ENCODE measurements around the gene CNIH4. TPM values are rescaled to one million over a fixed set of nuclear protein-coding genes. Genes with fewer than 3 reads are reported as not detected.

CNIH4 gene
- total RNA-seq, 1 experiment from 2014 or later: 53.8 TPM

GRCh38 chr1:224353975-224354925 is 2.4 kb upstream of the CNIH4 start:
- POLR2A ChIA-PET: no interaction called here
- TF ChIP-seq TCF7L2 (IDR thresholded peaks at IDR 0.05; ENCODE audit: low read depth, low read length): no peak
- no peak for TF ChIP-seq POLR2AphosphoS5 (IDR thresholded peaks at IDR 0.05; ENCODE audit: low read depth, low read length)
- no peak for TF ChIP-seq REST (IDR thresholded peaks at IDR 0.05; ENCODE audit: insufficient read depth in 1 of 2, low read depth in 2 of 2, low read length in 1 of 2)
- no peak for TF ChIP-seq SIN3A (IDR thresholded peaks at IDR 0.05; ENCODE audit: borderline replicate concordance, insufficient read depth, low read depth, low read length)
- no peak for TF ChIP-seq CTCF (IDR thresholded peaks at IDR 0.05)
- Histone ChIP-seq H3K36me3 (ENCODE audit: control insufficient read depth, insufficient read depth, low read length) (no peaks in the 10 kb centered on the region), H3K9me3 (ENCODE audit: control insufficient read depth, insufficient read depth, low read depth, low read length) (no peaks in the 10 kb centered on the region), H3K27ac (ENCODE audit: low read length) (no peak overlapping the region), H3K27me3 (ENCODE audit: control insufficient read depth, insufficient read depth, low read length) (no peaks in the 10 kb centered on the region), H3K4me3 (ENCODE audit: low read depth in 2 of 2, low read length in 2 of 2) (no peak overlapping the region), H3K4me1 (ENCODE audit: control insufficient read depth, insufficient read depth, low read length) (peaks cover 17% of the 10 kb centered on the region)
- intact Hi-C loops (cut with micrococcal nuclease; ENCODE audit: unreplicated experiment) (no loop called here), in situ Hi-C loops (cut with HindIII; ENCODE audit: low pct_unique_long_range_greater_than_20kb, low sequenced_read_pairs) (no loop called here)
- CTCF ChIA-PET: no interaction called here
- ATAC-seq (no peak), DNase-seq (ENCODE audit: low read depth, low spot score) (no peak)
- BruUV-seq (replicated peaks): no TSS peak

- no peaks in the 10 kb centered on the region for H3K9me3 ChIP-seq (ENCODE audit: control insufficient read depth, insufficient read depth, low read depth, low read length)
- CTCF ChIA-PET: no interaction called here
- H3K4me3 ChIP-seq (ENCODE audit: low read depth in 2 of 2, low read length in 2 of 2): peak overlapping the region; percentile 78 to 79
- H3K36me3 ChIP-seq (ENCODE audit: control insufficient read depth, insufficient read depth, low read length): no peaks in the 10 kb centered on the region
- no peak for DNase-seq (ENCODE audit: low read depth, low spot score)
- TF ChIP-seq REST (IDR thresholded peaks at IDR 0.05; ENCODE audit: insufficient read depth in 1 of 2, low read depth in 2 of 2, low read length in 1 of 2): no peak
- no peak for TF ChIP-seq CTCF (IDR thresholded peaks at IDR 0.05)
- TF ChIP-seq POLR2AphosphoS5 (IDR thresholded peaks at IDR 0.05; ENCODE audit: low read depth, low read length): no peak
- no peak for TF ChIP-seq SIN3A (IDR thresholded peaks at IDR 0.05; ENCODE audit: borderline replicate concordance, insufficient read depth, low read depth, low read length)
- no peak for TF ChIP-seq TCF7L2 (IDR thresholded peaks at IDR 0.05; ENCODE audit: low read depth, low read length)
- H3K27me3 ChIP-seq (ENCODE audit: control insufficient read depth, insufficient read depth, low read length): no peaks in the 10 kb centered on the region
- in situ Hi-C loops (cut with HindIII; ENCODE audit: low pct_unique_long_range_greater_than_20kb, low sequenced_read_pairs): no loop called here
- peaks cover 17% of the 10 kb centered on the region for H3K4me1 ChIP-seq (ENCODE audit: control insufficient read depth, insufficient read depth, low read length)
- BruUV-seq (replicated peaks): no TSS peak
- intact Hi-C loops (cut with micrococcal nuclease; ENCODE audit: unreplicated experiment): no loop called here
- ATAC-seq: no peak
- peak overlapping the region; percentile 77 for H3K27ac ChIP-seq (ENCODE audit: low read length)
- POLR2A ChIA-PET: no interaction called here
Observed at GRCh38 chr1:224357626-224358124, 996 bp downstream of the CNIH4 start.
